Mesenchymal stem cell (in vitro differentiated cells and primary cell): ENCODE data around the gene GLT6D1.
A peak's percentile ranks its signal among the peaks of the same experiment; 100 is the strongest.

ENCODE experiments used
- DNase-seq: peaks from one replicate; pipeline ENCODE4 v3.0.0-alpha.2; 2013
- H2AFZ ChIP-seq: one replicate; pipeline ENCODE4 v1.6.1; 2013; ENCODE audit warnings: low read depth, mild to moderate bottlenecking, control low read depth, inconsistent platforms, low read length, moderate library complexity
- H2AK5ac ChIP-seq: 2 replicates; pipeline ENCODE4 v1.6.1; 2013; ENCODE audit warnings: low read length, moderate library complexity, mild to moderate bottlenecking, inconsistent platforms; ENCODE audit not compliant: severe bottlenecking
- H2BK120ac ChIP-seq: one replicate; pipeline ENCODE4 v1.6.1; 2013; ENCODE audit warnings: low read depth, mild to moderate bottlenecking, inconsistent platforms, low read length, moderate library complexity
- H2BK12ac ChIP-seq, 2 experiments: one replicate each; pipeline ENCODE4 v1.6.1; 2013; ENCODE audit warnings: inconsistent platforms in 2 of 2, low read length in 2 of 2, mild to moderate bottlenecking in 2 of 2, moderate library complexity in 2 of 2, control low read depth in 1 of 2
- H2BK15ac ChIP-seq: one replicate; pipeline ENCODE4 v1.6.1; 2013; ENCODE audit warnings: mild to moderate bottlenecking, low read depth, inconsistent platforms; ENCODE audit not compliant: poor library complexity, severe bottlenecking
- H2BK5ac ChIP-seq: 2 replicates; pipeline ENCODE4 v1.6.1; 2013; ENCODE audit warnings: low read depth, mild to moderate bottlenecking, low read length, control low read depth, inconsistent platforms; ENCODE audit not compliant: poor library complexity, severe bottlenecking
- H3K14ac ChIP-seq, 2 experiments: one replicate each; pipeline ENCODE4 v1.6.1; 2013; ENCODE audit warnings: inconsistent platforms in 2 of 2, low read length in 2 of 2, control low read depth in 1 of 2, mild to moderate bottlenecking in 1 of 2, moderate library complexity in 1 of 2
- H3K18ac ChIP-seq, 2 experiments: one replicate each; pipeline ENCODE4 v1.6.1; 2013; ENCODE audit warnings: inconsistent platforms in 2 of 2, low read length in 2 of 2, control low read depth in 1 of 2, low read depth in 1 of 2, mild to moderate bottlenecking in 1 of 2
- H3K23ac ChIP-seq, 2 experiments: one replicate each; pipeline ENCODE4 v1.6.1; 2013; ENCODE audit warnings: inconsistent platforms in 2 of 2, low read length in 2 of 2, mild to moderate bottlenecking in 2 of 2, moderate library complexity in 2 of 2, control low read depth in 1 of 2
- H3K27ac ChIP-seq: 2 replicates; pipeline ENCODE4 v1.5.1; 2013; ENCODE audit warnings: mild to moderate bottlenecking, moderate library complexity, low read length, control low read depth, inconsistent platforms; ENCODE audit not compliant: poor library complexity, severe bottlenecking
- H3K27me3 ChIP-seq, 2 experiments: 2 replicates each; pipeline versions ENCODE4 v1.6.1 to v1.7.0; 2013; ENCODE audit warnings: low read length in 2 of 2, mild to moderate bottlenecking in 2 of 2, moderate library complexity in 2 of 2, control low read depth in 1 of 2, inconsistent platforms in 1 of 2; ENCODE audit not compliant: control insufficient read depth in 1 of 2, insufficient read depth in 1 of 2
- H3K36me3 ChIP-seq, 2 experiments: 2 replicates each; pipeline versions ENCODE4 v1.6.1 to v1.7.0; 2013; ENCODE audit warnings: low read length in 2 of 2, control low read depth in 1 of 2, inconsistent platforms in 1 of 2, low read depth in 1 of 2, mild to moderate bottlenecking in 1 of 2; ENCODE audit not compliant: insufficient read depth in 2 of 2, control insufficient read depth in 1 of 2
- H3K4ac ChIP-seq, 2 experiments: one replicate each; pipeline ENCODE4 v1.6.1; 2013; ENCODE audit warnings: inconsistent platforms in 2 of 2, low read length in 2 of 2, mild to moderate bottlenecking in 2 of 2, moderate library complexity in 2 of 2, control low read depth in 1 of 2, low read depth in 1 of 2
- H3K4me1 ChIP-seq: 2 replicates; pipeline ENCODE4 v1.6.1; 2013; ENCODE audit warnings: low read depth, low read length, control low read depth; ENCODE audit not compliant: control insufficient read depth, insufficient read depth
- H3K4me2 ChIP-seq: 2 replicates; pipeline ENCODE4 v1.6.1; 2013; ENCODE audit warnings: low read length, mild to moderate bottlenecking, inconsistent platforms; ENCODE audit not compliant: poor library complexity, severe bottlenecking
- H3K4me3 ChIP-seq, 2 experiments: 2 replicates each; pipeline versions ENCODE4 v1.5.1 to v1.7.0; 2013; ENCODE audit warnings: low read length in 2 of 2, mild to moderate bottlenecking in 2 of 2, control low read depth in 1 of 2, low read depth in 1 of 2; ENCODE audit not compliant: insufficient read depth in 1 of 2
- H3K79me1 ChIP-seq: replicated peaks from 2 replicates; pipeline ENCODE4 v1.6.1; 2013; ENCODE audit warnings: mild to moderate bottlenecking, control low read depth, low read length, inconsistent platforms; ENCODE audit not compliant: poor library complexity, severe bottlenecking
- H3K9ac ChIP-seq: 2 replicates; pipeline ENCODE4 v1.7.0; 2013; ENCODE audit warnings: mild to moderate bottlenecking, low read length, moderate library complexity
- H3K9me3 ChIP-seq: 2 replicates; pipeline ENCODE4 v1.7.0; 2013; ENCODE audit warnings: mild to moderate bottlenecking, low read length; ENCODE audit not compliant: control insufficient read depth
- H4K8ac ChIP-seq: one replicate; pipeline ENCODE4 v1.6.1; 2013; ENCODE audit warnings: inconsistent platforms, mild to moderate bottlenecking, low read length, moderate library complexity
- H4K91ac ChIP-seq: one replicate; pipeline ENCODE4 v1.6.1; 2013; ENCODE audit warnings: mild to moderate bottlenecking, low read length, inconsistent platforms
- WGBS: methylation state at CpG from one replicate; pipeline ENCODE4 v1.1.7; 2013; ENCODE audit warnings: mixed read lengths; 5-methylcytosine and 5-hydroxymethylcytosine counted together

The GLT6D1 gene

DNA sequence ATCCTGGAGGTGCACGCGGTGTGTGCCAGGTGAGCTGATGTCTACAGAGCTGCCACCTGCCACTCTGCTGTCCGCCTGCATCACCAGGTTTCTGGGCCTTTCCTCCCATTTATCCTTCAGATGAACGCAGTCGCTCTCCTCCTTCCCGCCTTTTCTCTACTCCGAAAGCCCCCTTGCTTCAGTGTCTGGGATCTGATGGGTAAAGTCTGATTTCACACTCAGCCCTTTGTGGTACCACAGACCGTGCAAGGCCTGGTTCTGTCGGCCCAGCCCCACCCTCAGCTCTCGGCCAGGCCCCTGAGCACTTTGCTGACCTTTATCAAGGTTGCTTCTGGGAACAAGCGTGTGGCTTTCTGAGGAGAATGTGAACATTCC is 32.5 kb downstream of the GLT6D1 start:
- H2BK120ac ChIP-seq = no peak overlapping the region
- no peak overlapping the region for H3K27ac ChIP-seq
- no peaks in the 10 kb centered on the region for H3K9me3 ChIP-seq
- peaks cover 5% of the 10 kb centered on the region for H3K4me1 ChIP-seq
- no peak overlapping the region for H3K4me2 ChIP-seq
- no peak overlapping the region for H3K4ac ChIP-seq
- no peak overlapping the region for H3K18ac ChIP-seq
- H3K4me3 ChIP-seq = no peak overlapping the region
- no peak overlapping the region for H2BK15ac ChIP-seq
- no peak overlapping the region for H2AK5ac ChIP-seq
- H3K27me3 ChIP-seq = peaks cover 0 to 32% of the 10 kb centered on the region in 2 experiments
- H2BK5ac ChIP-seq = no peak overlapping the region
- no peaks in the 10 kb centered on the region for H3K79me1 ChIP-seq
- WGBS = 85% methylated on average over 11 of the region's 11 CpGs
- H2AFZ ChIP-seq = no peak overlapping the region
- H4K91ac ChIP-seq = no peak overlapping the region
- H3K9ac ChIP-seq = no peak overlapping the region
- no peak for DNase-seq
- H4K8ac ChIP-seq = no peak overlapping the region
- H3K14ac ChIP-seq = no peak overlapping the region
- no peaks in the 10 kb centered on the region for H3K36me3 ChIP-seq
- H2BK12ac ChIP-seq = no peak overlapping the region
- no peak overlapping the region for H3K23ac ChIP-seq

DNA sequence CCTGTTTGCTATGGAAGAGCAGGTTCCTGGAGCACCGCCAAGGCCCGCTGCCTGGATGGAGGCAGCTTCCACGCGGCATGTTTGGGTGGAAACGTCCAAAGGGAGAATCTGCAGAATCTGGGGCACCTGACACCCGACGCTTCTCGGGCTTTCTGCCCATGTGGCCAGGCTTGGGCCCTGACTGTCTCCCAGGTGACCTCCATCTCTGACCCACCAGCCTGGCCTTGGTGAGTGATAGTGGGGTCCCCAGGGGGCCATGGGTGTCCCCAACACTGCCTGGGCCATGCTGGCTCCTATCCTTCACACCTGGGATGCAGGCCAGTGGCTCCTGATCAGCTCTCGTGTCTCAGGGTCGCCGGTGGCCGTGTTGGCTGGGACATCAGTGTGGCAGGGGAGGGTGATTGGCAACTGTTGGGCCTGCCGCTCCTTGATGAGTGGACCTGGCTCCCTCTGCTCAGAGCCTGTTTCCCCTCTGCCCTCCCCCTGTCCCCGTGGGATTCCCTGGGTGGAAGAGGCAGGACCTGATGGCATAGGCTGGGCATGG is 34.0 kb downstream of the GLT6D1 start:
- Histone ChIP-seq H4K91ac (no peak overlapping the region), H3K9me3 (no peaks in the 10 kb centered on the region), H3K27me3 (peaks cover 0 to 35% of the 10 kb centered on the region in 2 experiments), H2AFZ (no peak overlapping the region), H3K18ac (no peak overlapping the region), H2BK5ac (no peak overlapping the region), H4K8ac (no peak overlapping the region), H3K27ac (no peak overlapping the region), H3K23ac (no peak overlapping the region), H2BK12ac (no peak overlapping the region), H3K4me2 (no peak overlapping the region), H2BK15ac (no peak overlapping the region), H3K36me3 (no peaks in the 10 kb centered on the region), H3K79me1 (no peaks in the 10 kb centered on the region), H3K4me3 (no peak overlapping the region), H3K9ac (no peak overlapping the region), H3K14ac (peak overlapping the region in 1 of 2 experiments; percentile 81), H2BK120ac (no peak overlapping the region), H3K4ac (no peak overlapping the region), H2AK5ac (no peak overlapping the region), H3K4me1 (peaks cover 2% of the 10 kb centered on the region)
- 60% methylated on average over 14 of the region's 14 CpGs for WGBS
- DNase-seq = peak; percentile 3

DNA sequence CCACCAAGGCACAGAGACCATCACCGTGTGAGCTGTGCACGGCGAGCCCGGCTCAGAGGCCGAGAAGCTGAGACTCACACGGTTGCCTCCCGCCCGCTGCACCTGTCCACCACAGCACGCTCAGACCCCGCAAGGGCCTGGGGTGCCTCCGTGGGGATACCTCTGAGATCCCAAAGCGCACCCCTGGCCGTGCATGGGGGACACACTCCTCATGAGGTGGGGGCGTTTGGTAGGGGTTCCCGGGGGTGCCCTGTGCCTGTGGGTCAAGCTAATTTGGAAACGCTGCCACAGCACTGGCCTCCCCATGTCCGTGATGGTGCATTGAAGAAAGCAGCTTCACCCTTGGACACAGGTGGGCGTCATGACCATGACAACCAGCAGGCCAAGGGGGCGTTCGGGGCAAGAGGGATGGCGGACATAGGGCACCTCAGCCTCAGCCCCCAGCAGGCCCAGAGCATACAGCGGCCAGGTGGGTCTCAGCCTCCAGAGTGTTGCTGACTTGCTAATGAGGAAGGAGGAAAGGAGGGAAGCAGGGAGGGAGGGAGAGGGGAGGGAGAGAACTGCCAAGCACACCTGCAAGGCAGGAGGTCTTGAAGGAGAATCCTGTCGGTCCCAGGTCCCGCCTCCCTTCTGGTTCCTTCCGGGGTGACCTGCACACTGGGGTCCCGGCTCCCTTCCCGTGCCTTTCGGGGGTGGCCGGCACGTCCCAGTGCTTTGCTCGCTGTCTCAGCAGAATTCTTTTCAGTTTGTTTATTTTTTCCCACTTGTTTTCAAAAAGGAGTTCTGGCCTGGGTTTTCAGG is 34.7 kb downstream of the GLT6D1 start:
- no peaks in the 10 kb centered on the region for H3K36me3 ChIP-seq
- H3K27me3 ChIP-seq = peaks cover 0 to 34% of the 10 kb centered on the region in 2 experiments
- 70% methylated on average over 31 of the region's 31 CpGs for WGBS
- H3K18ac ChIP-seq = no peak overlapping the region
- H2BK120ac ChIP-seq = peak overlapping the region; percentile 29
- H2BK15ac ChIP-seq = no peak overlapping the region
- no peaks in the 10 kb centered on the region for H3K9me3 ChIP-seq
- no peak overlapping the region for H3K23ac ChIP-seq
- no peak overlapping the region for H4K8ac ChIP-seq
- H2BK12ac ChIP-seq = no peak overlapping the region
- H4K91ac ChIP-seq = no peak overlapping the region
- no peak overlapping the region for H2AFZ ChIP-seq
- no peak overlapping the region for H2BK5ac ChIP-seq
- no peak for DNase-seq
- no peak overlapping the region for H3K4me2 ChIP-seq
- peaks cover 2% of the 10 kb centered on the region for H3K4me1 ChIP-seq
- H3K14ac ChIP-seq = peak overlapping the region in 1 of 2 experiments; percentile 35
- H3K4me3 ChIP-seq = no peak overlapping the region
- no peaks in the 10 kb centered on the region for H3K79me1 ChIP-seq
- H3K4ac ChIP-seq = no peak overlapping the region
- H3K27ac ChIP-seq = no peak overlapping the region
- H3K9ac ChIP-seq = no peak overlapping the region
- no peak overlapping the region for H2AK5ac ChIP-seq

DNA sequence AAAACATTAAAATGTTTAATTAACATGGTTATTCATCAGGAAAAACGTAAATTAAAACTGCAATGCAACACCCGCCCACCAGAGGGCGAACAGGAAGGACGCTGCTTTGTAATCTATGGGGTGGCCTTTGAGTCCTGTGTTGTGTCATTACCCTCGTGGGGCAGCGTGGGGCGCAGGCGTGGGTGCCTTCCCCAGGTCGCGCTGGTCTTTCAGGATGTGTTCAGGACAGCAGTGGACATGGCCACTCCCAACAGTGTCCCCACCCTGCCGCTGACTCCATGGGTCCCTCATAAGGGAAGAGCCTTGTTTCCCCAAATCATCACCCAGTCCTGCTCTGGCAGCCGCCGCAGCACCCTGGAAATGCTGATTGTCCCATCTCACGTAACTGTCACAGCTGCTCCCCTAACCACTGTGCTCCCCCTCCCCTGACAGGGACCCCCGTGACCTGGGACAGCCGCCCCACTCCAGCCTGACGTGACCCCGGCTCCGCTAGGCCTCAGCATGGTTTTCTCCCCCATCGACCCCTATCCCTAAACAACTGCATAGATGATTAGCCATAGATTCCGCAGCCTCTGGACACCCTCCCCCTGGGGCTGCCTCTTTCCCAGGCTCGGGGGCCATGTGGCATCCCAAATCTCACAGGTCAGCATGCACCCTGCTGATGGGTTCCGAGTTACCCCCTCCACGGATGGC is 36.4 kb downstream of the GLT6D1 start:
- no peak overlapping the region for H3K4me2 ChIP-seq
- no peaks in the 10 kb centered on the region for H3K9me3 ChIP-seq
- H3K4ac ChIP-seq = no peak overlapping the region
- H3K79me1 ChIP-seq = no peaks in the 10 kb centered on the region
- H2BK120ac ChIP-seq = no peak overlapping the region
- H3K27ac ChIP-seq = no peak overlapping the region
- H3K27me3 ChIP-seq = peaks cover 0 to 46% of the 10 kb centered on the region in 2 experiments
- H3K4me1 ChIP-seq = peaks cover 2% of the 10 kb centered on the region
- no peak overlapping the region for H3K14ac ChIP-seq
- no peak overlapping the region for H3K23ac ChIP-seq
- H2BK12ac ChIP-seq = no peak overlapping the region
- 53% methylated on average over 24 of the region's 24 CpGs for WGBS
- no peaks in the 10 kb centered on the region for H3K36me3 ChIP-seq
- H2AK5ac ChIP-seq = no peak overlapping the region
- peak overlapping the region; percentile 67 for H4K8ac ChIP-seq
- no peak overlapping the region for H2AFZ ChIP-seq
- H2BK15ac ChIP-seq = no peak overlapping the region
- H3K18ac ChIP-seq = no peak overlapping the region
- no peak overlapping the region for H2BK5ac ChIP-seq
- H3K9ac ChIP-seq = no peak overlapping the region
- no peak overlapping the region for H4K91ac ChIP-seq
- peak; percentile 48 for DNase-seq
- H3K4me3 ChIP-seq = peak overlapping the region in 1 of 2 experiments; percentile 20
